Right renal cortex interstitium (tissue), 3 donors: ENCODE data around the gene CNKSR2. TPM values are rescaled to one million over a fixed set of nuclear protein-coding genes. Genes with fewer than 3 reads are reported as not detected.

Experiments
- DNase-seq, 3 donors: peaks; one replicate each; pipeline ENCODE4 v3.0.0-alpha.2; 2013; ENCODE audit warnings: low read depth in 3 of 3, low spot score in 2 of 3
- polyA plus RNA-seq, 3 donors: library from polyadenylated mRNA; unstranded; fragments of 120-200 nt; gene quantifications; one replicate each; pipeline ENCODE4 v1.2.1, GENCODE V29; 2013; ENCODE audit not compliant: insufficient read length in 3 of 3

CNKSR2 gene
- 1 to 10 TPM; 1.1 to 1.3 (median 1.2) TPM for polyA plus RNA-seq

DNA sequence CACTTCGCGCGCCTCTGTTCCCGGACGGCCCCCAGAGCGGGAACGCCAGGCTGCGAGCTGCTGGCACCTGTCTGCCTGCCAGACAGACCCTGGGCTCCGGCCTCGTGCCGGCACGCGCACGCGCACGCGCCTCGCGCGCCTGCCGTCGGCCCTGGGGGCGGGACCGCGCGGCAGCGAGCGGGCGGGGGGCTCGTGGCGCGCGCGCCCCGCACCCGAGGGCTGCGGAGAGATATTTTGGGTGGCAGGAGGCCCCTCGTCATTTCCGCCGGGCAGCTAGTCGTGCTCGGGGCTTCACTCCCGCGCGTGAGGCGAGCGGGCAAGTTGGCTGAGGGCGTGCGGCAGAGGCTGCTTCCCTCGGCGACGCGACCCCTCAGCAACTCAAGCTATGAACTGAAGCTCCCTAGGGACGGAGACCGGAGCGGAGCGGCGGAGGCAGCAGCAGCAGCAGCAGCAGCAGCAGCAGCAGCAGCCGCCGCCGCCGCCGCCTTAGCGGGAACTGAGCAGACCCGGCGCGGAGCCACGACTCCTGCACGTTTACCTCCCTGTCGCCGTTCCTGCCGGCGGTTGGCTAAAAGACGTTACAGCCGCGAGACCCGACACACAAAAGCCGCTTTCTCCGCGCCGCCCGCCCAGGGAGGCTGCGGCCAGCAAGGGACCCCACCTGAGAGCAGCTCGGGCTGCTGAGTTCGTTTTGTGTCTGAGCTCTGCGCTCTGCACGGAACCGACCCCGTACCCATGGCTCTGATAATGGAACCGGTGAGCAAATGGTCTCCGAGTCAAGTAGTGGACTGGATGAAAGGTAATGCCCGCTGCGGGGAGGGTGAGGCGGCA, at the start of gene CNKSR2:
Gene CNKSR2 (plus strand): TSS at position 256 of the 831 bp plus-strand sequence. CDS start 480 bp downstream, at position 736.
- DNase-seq = no peak

DNA sequence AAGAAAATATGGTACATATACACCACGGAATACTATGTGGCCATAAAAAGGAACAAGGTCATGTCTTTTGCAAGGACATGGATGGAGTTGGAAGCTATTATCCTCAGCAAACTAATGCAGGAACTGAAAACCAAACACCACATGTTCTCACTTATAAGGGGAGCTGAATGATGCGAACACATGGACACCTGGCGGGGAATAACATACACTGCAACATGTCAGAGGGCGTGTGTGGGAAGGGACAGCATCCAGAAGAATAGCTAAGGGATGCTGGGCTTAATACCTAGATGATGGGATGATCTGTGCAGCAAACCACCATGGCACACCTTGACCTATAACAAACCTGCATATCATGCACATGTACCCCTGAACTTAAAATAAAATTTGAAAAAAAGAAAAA, 19.5 kb upstream of the CNKSR2 start:
- DNase-seq = no peak

DNA sequence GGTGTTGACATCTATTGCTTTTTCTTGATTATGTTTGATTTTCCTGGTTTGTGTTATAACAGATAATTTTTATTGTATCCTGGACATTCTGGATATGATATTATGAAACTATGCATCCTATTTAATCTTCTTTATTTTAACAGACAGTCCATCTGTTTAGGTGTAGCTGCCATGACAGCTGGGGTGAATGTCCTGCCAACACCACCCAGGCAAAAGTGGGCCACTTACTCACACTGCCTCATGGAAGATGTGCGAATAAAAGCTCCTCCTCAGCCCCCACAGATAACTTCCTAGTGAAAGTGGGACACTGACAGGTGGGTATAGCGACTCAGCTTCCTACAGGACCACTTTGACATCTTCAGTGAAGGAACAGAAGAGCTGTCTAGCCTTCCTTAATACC, 18.4 kb upstream of the CNKSR2 start:
- no peak for DNase-seq

DNA sequence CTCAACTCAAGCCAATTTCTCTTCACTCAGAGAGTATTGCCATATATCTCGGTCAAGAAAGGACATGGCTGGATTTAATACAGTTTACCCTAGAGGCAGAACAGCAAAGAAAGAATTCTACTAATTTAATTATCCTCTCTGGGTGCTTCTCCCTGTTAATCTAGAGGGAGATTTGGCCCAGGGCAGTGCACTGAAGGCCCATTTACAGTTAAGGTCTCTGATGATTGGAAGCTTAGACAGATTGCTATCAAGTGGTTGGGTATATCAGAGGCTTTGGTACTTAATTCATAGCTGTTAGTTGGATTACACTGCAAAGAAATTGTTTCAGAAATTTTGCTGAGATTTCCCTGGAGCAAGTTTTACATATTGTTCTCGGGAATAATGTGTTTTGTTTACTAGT, 4.6 kb upstream of the CNKSR2 start:
- no peak for DNase-seq

DNA sequence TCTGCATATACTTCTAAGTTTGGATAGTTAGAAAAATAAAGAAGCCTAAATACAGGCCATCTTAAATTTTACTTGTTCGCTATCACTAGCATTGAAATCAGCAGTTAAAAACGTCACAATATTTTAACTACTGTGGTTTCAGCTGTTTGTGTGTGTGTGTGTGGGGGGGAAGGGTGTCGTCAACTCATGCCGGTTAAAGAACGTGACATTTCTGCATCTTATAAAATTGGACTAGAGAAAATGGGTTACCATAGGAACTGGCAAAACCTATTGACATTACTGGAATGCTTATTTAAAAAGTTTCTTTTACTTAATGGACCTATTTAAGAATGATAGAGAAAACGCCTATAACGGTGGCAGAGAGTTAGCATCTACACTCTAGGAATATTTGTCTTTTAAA, 1.2 kb upstream of the CNKSR2 start:
- no peak for DNase-seq

DNA sequence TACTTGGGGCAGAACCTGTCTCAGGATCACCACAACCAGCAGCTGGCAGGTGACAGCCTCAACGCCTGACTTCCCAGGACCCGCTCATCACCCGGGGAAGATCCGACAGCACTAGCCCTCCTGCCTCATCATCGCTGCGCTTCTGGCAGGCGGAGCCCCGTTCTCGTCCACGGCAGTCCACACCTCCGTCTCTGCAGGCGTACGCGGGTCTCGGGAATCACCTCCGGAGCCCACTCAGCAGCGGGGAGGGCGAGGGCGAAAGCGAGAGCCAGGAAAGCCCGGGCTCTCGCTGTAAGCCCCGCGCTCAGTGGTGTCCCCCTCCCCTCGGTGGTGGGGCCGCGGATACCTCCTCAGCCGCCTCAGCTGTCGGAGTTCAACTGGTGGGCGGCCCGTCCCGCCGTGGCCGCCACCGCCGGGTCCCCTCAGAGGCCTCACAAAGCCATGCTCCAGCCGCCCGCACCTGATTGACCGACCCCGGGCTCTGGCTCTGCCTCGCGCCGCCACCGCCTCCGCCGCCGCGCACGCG, 518 bp upstream of the CNKSR2 start:
- no peak for DNase-seq

DNA sequence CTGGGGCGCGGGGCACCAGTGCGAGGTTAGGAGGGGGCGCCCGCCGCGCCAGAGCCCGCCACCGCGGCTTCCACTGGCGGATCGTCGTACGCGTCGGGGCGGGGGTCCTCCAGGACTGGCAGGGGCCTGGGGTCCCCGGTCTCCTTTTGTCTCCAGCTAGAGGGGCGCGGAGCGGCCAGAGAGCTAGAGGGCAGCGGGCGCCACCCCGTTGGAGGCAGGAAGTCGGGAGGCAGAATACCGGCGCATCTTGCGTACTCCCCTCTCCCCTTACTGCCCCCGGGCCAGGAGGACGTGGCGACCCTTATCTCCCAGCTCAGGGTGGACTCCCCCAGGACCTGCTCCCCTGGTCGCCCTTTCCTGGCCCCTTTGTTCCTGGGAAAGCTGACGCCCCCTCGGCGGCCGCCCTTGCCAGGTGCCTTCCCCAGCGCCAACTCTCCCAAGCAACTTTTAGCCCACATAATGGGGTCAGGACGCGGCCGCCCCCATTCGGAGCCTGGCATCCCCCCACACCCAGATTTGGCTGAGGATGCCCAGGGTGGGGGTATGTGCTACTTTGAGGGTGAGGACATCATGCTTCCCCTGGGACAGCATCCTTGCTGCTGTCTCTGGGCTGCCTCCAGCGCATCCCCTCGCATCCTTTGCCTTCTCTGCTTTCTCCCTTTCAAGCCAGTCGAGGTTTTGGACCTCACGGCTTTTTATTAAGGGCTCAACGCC, 933 bp downstream of the CNKSR2 start:
- no peak for DNase-seq

DNA sequence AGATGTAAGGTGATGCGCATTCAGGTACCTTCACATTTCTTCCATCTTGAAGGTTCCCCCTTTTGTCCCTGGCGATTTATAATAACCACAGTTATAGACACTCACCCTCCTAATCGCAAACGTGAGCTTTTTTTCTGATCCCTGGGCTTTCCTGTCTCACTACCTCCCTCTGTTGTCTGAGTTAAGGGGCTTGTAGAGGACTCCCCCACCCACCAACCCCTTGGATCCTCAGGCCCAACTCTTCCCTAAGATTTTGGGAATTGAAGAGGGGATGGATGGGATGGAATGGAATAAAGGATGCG, 1.4 kb downstream of the CNKSR2 start:
- no peak for DNase-seq

DNA sequence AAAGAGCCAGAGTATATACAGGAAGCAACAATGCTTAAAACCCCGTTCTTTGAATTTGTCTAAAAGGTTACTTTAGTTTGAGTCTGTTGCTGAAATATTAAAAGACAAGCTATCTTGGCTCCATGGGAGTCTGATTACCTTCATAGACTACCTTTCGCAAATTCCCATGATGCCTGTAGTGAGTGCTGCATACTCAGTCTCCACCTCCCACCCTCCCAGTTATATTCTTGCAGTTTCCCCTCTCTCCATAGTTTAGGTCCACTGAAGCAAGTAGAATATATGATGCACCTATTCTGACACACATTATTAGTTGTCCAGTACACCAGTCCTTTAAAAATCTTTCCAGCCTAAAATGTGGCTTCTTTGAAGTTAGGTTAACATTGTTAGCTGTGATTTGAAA, 2.4 kb downstream of the CNKSR2 start:
- no peak for DNase-seq

DNA sequence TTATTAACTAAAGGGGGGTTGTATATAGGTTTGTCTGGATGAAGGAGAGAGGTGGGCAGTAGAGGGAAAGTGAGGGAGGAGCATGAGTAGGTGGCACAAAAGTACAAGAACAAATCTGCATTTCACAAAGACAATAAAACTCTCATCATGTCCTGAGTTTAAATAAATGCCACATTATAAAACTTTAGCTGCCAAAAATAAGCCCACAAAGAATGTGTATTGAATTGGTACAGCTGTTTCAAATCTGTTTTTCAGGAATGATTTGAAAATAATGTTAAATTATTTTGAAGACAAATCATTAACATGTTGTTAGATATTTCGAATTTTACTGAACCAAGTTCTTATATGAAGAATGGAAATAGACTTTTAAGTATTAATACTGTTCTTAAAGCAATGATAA, 5.8 kb downstream of the CNKSR2 start:
- DNase-seq = no peak

DNA sequence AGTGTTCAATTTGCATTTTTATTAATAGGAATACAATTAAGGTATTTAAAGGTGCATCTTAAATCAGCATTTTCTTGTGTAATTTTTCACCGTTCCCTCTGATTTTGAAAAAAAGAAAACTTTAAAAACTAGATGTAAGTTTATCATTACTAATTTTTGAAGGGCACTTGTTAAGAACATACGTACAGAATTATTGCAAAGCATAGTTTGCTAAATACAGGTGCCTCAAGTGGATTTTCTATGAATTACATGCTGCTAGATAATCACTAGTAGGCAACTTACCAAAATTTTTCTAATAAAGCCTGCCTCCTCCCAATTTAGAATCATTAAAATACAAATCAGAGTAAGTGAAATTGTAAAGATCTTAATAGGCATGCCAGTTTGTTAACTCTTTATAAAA, 8.5 kb downstream of the CNKSR2 start:
- no peak for DNase-seq

DNA sequence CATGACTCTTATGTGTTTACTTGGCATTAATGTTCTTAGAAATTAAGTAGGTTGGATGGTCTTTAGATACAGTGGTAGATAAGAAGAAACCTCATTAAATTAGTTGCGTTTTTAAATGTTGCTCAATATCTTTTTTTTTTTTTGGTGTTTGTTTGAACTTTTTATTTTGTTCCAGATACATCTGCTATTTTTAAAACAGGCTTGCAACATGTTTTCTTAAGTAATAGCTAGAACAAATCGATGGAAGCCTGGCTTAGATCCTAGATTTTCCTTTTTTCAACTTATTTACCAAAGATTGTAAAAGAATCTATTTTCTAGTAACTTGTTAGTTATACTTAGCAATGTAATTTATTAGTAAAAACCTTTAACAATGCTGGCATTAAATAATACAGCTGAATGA, 9.3 kb downstream of the CNKSR2 start:
- no peak for DNase-seq

DNA sequence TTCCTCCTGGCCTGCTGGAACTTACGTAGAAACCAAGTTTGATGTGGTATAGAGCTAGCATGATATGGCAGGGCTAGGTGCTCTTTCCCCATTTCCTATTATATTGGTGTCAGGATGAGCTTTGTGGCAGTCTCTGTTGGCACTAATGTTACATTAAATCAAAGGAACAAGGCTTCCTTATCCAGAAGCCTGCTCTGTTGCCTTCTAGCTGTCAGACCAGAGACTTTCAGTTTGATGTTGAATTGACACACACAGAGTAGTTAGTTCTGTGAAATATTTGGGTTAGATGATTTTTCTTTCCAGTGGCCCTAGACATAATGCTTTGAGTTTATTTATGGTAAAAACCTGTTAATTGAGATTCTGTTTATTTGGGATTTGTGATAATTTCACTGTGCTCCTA, 10.0 kb downstream of the CNKSR2 start:
- no peak for DNase-seq

DNA sequence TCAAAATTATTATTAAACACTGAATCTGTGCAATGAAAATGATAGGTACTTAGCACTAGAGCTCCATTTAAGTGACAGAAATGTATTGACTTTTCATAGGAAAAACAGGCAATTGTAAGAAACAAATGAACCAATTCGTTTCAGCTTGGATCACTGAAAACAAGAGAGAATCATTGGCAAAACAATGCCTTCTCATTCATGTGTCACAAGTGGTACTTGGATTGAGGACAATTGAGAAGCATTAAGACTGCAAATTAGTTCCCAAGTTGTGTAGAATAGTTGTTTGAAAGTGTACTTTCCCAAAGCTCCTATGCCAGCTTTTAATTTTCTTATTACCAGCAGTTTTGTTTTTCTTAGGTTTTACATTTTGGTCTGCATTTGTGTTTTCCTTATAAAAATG, 20.6 kb downstream of the CNKSR2 start:
- DNase-seq = no peak

DNA sequence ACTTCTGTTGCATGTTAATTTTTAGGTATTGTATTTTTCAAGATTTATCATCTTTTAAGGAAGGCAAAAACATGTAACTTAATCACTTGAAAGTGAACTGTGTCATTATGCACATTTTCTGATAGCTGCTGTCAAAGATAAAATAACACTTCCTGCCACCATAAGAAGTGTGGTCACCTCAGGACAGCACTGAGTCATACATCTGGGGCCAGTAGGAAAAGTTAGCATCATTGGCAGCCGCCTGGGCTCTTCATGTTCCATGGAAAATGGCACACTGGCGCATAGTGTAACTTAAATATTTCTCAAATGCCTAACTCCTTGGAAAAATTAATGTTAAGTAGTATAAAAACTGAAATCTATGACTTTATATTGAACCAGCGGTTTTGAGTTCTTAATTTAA, 24.2 kb downstream of the CNKSR2 start:
- no peak for DNase-seq

DNA sequence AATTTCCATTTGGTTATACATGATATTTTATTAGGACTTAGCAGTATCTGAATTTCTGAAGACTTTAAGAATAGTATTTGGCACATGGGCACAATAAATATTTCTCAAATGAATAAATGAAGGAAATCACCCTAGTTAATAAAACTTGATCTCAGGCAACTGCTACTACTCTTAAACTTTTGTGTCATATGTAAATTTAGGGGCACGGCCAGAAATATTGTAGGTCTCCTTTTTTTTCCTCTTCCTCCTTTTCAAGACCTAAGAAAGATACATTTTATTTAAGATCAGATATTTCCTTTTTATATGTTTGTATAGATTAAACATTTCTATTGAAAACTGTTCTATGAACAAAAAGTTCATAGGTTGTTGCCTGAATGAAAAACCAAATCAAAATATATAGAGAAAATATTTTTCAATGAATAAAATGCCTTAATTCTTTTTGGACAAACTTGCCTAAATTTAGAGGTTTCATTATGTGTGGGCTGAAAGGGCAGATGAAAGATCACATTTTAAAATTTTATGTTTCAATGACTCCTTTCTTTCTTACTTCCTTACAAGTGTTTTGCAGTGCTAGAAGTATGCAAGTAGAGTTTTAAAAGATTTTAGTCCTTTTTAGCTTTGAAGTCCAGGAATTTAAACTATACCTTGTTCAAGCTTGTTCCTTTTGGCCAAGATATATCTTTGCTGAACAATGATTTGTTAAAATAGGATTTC, 26.3 kb downstream of the CNKSR2 start:
- DNase-seq = no peak

DNA sequence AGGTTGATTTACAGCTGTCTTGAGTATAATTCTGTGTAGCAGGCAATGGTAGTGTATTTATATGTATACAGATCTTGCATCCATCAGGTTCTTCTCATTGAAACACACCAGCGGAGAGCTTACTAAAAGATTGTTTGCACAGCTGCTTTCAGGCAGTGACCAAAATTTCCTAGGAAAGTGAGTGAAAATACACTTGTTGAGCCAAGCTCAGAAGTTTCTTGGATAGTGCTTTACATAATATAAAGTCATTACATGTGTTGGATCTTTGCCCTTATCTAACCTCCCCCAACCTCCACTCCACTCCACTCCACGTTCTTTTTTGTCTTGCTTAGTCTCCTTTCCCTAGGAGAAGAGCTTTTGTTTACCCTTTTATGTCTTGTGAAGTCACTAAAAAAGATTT, 34.1 kb downstream of the CNKSR2 start:
- DNase-seq = no peak

DNA sequence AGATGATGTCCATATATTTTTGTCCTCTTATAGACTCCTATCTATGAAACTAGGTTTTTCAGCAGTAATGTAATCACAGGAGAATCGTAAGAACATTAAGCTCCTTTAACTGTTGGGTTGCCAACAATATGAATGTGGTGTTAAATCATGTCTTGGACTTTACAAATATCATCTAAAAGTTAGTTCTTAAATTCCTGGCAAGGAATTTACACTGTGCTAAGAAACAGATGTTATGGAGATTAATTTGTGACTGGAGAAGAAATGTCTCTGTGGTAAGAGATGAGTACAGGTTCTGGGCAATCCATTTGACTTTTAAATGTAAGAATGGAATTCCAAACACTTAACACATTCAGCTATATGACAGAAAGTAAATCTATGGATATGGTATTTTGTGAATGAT, 34.6 kb downstream of the CNKSR2 start:
- DNase-seq = no peak

DNA sequence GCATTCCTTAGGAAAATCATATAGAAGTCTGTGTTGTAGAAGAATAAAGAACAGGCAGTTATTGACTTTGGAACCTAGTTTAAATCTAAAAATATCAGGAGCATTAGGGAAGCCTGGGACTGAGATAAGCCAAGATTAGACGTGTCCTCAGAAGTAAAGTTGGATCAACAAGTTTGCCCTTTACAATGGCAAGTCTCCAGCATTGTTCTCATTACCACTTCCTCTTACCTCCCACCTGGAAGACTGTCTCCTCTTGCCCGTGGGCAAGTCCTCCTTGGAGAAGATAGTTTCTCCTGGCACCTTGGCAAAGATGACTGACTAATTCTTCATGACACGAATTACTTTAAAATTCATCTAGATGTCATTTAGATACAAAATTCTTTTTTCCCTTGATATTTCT, 37.8 kb downstream of the CNKSR2 start:
- DNase-seq = no peak

DNA sequence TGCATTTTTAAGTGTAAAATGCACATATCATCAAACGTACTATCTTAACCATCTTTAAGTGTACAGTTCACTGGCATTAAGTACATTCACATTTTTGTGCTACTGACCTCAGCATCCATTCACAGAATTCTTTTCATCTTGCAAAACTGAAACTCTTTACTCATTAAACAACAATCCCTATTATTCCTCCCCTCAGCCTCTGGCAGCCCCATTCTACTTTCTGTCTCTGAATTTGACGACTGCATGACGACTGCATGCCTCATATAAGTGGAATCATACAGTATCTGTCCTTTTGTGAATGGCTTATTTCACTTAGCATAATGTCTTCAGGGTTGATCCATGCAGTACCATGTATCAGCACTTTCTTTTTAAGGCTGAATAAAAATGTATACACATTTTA, 38.7 kb downstream of the CNKSR2 start:
- DNase-seq = no peak

DNA sequence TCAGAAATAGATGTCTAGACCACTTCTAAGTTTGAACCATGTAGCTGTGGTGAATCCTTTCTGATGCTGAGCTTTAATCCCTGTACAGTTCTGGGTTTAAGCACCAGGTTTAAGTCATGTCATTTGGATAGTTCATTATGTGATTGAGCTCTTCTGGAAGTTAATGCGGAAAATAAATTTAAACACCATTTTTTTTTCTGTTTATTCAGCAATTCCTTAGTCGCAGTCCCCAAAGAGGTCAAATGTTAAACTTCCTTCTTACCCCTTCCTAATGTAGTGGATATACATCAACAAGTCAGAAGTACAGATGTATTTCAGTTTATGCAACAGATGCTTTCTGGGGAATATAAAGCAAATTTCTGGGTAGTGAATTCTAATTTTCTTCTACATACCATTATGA, 52.9 kb downstream of the CNKSR2 start:
- no peak for DNase-seq

DNA sequence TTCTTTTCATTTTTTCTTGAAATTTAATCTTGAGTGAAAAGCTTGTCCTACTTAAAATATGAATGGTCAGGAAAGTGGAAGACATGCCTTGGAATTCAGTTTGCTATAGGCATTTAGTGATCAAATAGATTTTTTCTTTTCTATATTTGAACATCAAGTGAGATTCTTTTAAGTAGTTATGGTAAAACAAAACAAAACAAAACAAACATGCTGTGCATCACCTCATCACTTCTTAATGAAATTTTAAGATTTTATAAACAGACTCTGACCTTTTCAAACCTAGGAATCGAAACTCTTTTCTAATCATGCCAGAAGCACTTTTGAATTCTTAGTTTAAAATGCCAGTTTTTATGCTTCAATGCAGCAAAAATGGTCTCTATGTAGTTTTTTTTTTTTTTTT, 62.8 kb downstream of the CNKSR2 start:
- DNase-seq = no peak
